Ramos (cell line): ENCODE measurements around the gene CFAP61.
"Not testable (repeated sequence)": the region's sequence is repeated elsewhere in the genome, so short reads cannot be mapped to it uniquely, and the experiment has no call there.

ENCODE experiments used
- in situ Hi-C: fragments of 300-500 bp; cut with MboI; formaldehyde crosslinking; loops from one replicate; pipeline ENCODE4 v1.14.3; 2022; ENCODE audit warnings: low sequenced_read_pairs; ENCODE audit not compliant: unreplicated experiment

Gene CFAP61

GRCh38 chr20:20052074-20052970 lies at the start of gene CFAP61, which contains the start of gene CRNKL1:
Gene CFAP61, plus strand, starts transcription at chr20:20052532. Its CDS starts 4,122 bp downstream, at chr20:20056654.
Gene CRNKL1, minus strand, starts transcription at chr20:20052466. Its CDS starts 124 bp downstream, at chr20:20052342.
- in situ Hi-C loops = loop anchor here (10.0 kb wide), 1 partner anchor 62 kb away; no protein-coding TSS in a partner anchor

- in situ Hi-C loops = no loop called here
These were observed 49.0 kb upstream of the CFAP61 start for GRCh38 chr20:20003031-20003954.

GRCh38 chr20:20003955-20004322 lies 48.4 kb upstream of the CFAP61 start:
- in situ Hi-C loops = not testable (repeated sequence)

GRCh38 chr20:20005342-20005741 lies 47.0 kb upstream of the CFAP61 start:
- in situ Hi-C loops = no loop called here

- in situ Hi-C loops = no loop called here
These were observed 42.5 kb upstream of the CFAP61 start for GRCh38 chr20:20009784-20010253.

GRCh38 chr20:20010639-20011500 lies 41.5 kb upstream of the CFAP61 start:
- in situ Hi-C loops = no loop called here

- in situ Hi-C loops = no loop called here
These were observed 39.8 kb upstream of the CFAP61 start for GRCh38 chr20:20012541-20012940.

- in situ Hi-C loops = no loop called here
These were observed 37.7 kb upstream of the CFAP61 start for GRCh38 chr20:20014659-20015058.

GRCh38 chr20:20017001-20017843 lies 35.1 kb upstream of the CFAP61 start, which contains the start of gene NAA20:
Gene NAA20, plus strand, starts transcription at chr20:20017362. Its CDS starts 35 bp downstream, at chr20:20017397.
- in situ Hi-C loops = no loop called here

- in situ Hi-C loops = no loop called here
These were observed 34.5 kb upstream of the CFAP61 start for GRCh38 chr20:20017844-20018185.

GRCh38 chr20:20018366-20018765 lies 34.0 kb upstream of the CFAP61 start:
- in situ Hi-C loops = no loop called here

- in situ Hi-C loops = no loop called here
These were observed 33.2 kb upstream of the CFAP61 start for GRCh38 chr20:20019123-20019522.

GRCh38 chr20:20020908-20021307 lies 31.4 kb upstream of the CFAP61 start:
- in situ Hi-C loops = no loop called here

GRCh38 chr20:20021835-20022234 lies 30.5 kb upstream of the CFAP61 start:
- in situ Hi-C loops = no loop called here

GRCh38 chr20:20022498-20022897 lies 29.8 kb upstream of the CFAP61 start:
- in situ Hi-C loops = no loop called here

- in situ Hi-C loops = no loop called here
These were observed 28.9 kb upstream of the CFAP61 start for GRCh38 chr20:20023395-20023794.

GRCh38 chr20:20024942-20025341 lies 27.4 kb upstream of the CFAP61 start:
- in situ Hi-C loops = no loop called here

GRCh38 chr20:20027284-20027683 lies 25.0 kb upstream of the CFAP61 start:
- in situ Hi-C loops = no loop called here

GRCh38 chr20:20031790-20032189 lies 20.5 kb upstream of the CFAP61 start:
- in situ Hi-C loops = no loop called here
